ENCODE measurements around the gene ZNF302. TPM values are rescaled to one million over a fixed set of nuclear protein-coding genes. Genes with fewer than 3 reads are reported as not detected.
"Not testable (repeated sequence)": the region's sequence is repeated elsewhere in the genome, so short reads cannot be mapped to it uniquely, and the experiment has no call there.

Gene ZNF302
- total RNA-seq, 1 donor from 2014 or later = 16.5 TPM

DNA sequence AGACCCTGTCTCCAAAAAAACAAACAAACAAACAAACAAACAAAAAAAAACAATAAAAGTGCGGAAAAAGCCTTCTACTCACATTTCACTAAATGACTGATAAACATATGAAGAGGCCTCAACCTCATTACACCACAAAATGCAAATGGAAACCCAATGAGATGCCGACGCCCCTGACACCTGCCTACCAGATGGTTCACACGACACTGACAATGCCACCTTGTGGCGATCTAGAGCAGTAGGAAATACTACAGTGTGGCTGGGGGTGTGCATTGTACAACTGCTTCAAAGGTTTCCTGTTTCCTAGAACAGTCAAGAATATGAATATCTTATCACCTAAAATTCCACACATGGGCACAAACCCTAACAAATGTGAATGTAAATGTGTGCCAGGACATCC lies 14.6 kb upstream of the ZNF302 start:
- Histone ChIP-seq H2AFZ (ENCODE audit: low read depth, low read length) (no peak overlapping the region), H4K20me1 (ENCODE audit: insufficient read depth, low read length) (no peaks in the 10 kb centered on the region), H3K4me1 (ENCODE audit: insufficient read depth, low read length) (no peaks in the 10 kb centered on the region), H3K27me3 (ENCODE audit: insufficient read depth, low read length) (no peaks in the 10 kb centered on the region), H3K4me2 (ENCODE audit: low read length) (no peak overlapping the region), H3K36me3 (ENCODE audit: insufficient read depth, low read length) (no peaks in the 10 kb centered on the region), H3K79me2 (ENCODE audit: insufficient read depth, low read length) (no peaks in the 10 kb centered on the region), H3K4me3 (ENCODE audit: insufficient read depth, low read depth, low read length) (no peak overlapping the region), H3K9me3 (ENCODE audit: insufficient read depth, low read depth, low read length) (no peaks in the 10 kb centered on the region), H3K27ac (ENCODE audit: low read depth, low read length) (no peak overlapping the region), H3K9ac (ENCODE audit: low read length) (no peak overlapping the region)
- DNase-seq (ENCODE audit: low read depth) (no peak), FAIRE-seq (no peak)
- no peak overlapping the region for H3K27ac Mint-ChIP-seq (ENCODE audit: unreplicated experiment)
- TF ChIP-seq, protein P1, sequence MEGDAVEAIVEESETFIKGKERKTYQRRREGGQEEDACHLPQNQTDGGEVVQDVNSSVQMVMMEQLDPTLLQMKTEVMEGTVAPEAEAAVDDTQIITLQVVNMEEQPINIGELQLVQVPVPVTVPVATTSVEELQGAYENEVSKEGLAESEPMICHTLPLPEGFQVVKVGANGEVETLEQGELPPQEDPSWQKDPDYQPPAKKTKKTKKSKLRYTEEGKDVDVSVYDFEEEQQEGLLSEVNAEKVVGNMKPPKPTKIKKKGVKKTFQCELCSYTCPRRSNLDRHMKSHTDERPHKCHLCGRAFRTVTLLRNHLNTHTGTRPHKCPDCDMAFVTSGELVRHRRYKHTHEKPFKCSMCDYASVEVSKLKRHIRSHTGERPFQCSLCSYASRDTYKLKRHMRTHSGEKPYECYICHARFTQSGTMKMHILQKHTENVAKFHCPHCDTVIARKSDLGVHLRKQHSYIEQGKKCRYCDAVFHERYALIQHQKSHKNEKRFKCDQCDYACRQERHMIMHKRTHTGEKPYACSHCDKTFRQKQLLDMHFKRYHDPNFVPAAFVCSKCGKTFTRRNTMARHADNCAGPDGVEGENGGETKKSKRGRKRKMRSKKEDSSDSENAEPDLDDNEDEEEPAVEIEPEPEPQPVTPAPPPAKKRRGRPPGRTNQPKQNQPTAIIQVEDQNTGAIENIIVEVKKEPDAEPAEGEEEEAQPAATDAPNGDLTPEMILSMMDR (IDR thresholded peaks at IDR 0.05; ENCODE audit: insufficient read depth, low read depth, low read length) = no peak
- no peak for TF ChIP-seq EZH2 (IDR thresholded peaks at IDR 0.05; ENCODE audit: insufficient read depth, low read length)
- H3K9me3 Mint-ChIP-seq (ENCODE audit: unreplicated experiment) = peaks cover under 1% of the 10 kb centered on the region
- no peaks in the 10 kb centered on the region for H3K36me3 Mint-ChIP-seq (ENCODE audit: low read depth, unreplicated experiment)
- H3K27me3 Mint-ChIP-seq (ENCODE audit: low read depth, unreplicated experiment) = peaks cover 2% of the 10 kb centered on the region
- H3K4me3 Mint-ChIP-seq (ENCODE audit: unreplicated experiment) = no peak overlapping the region
- H3K4me1 Mint-ChIP-seq (ENCODE audit: low read depth, unreplicated experiment) = no peaks in the 10 kb centered on the region

DNA sequence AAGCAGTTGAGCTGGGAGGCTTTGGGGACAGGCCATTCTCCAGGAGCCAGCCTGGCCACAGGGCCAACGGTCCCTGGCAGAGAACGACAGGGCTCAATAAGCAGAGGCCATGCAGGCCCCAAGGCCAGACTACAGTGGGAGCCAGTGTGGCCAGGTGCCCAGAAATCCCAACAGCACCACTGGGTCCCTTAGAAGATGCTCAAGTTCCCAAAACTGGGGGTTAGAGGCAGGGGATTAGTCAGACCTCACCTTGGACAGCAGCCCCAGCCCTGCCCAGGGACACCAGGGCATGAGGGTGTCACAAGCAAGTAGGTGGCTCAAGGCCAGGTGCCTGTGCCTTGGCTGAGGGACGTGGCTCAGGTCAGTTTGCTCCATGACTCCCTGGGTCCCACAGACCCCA lies 13.3 kb upstream of the ZNF302 start:
- DNase-seq (ENCODE audit: low read depth) (no peak), FAIRE-seq (no peak)
- H3K4me3 ChIP-seq (ENCODE audit: insufficient read depth, low read depth, low read length) = no peak overlapping the region
- no peak overlapping the region for H3K4me2 ChIP-seq (ENCODE audit: low read length)
- no peaks in the 10 kb centered on the region for H3K36me3 Mint-ChIP-seq (ENCODE audit: low read depth, unreplicated experiment)
- no peak overlapping the region for H2AFZ ChIP-seq (ENCODE audit: low read depth, low read length)
- no peaks in the 10 kb centered on the region for H3K4me1 Mint-ChIP-seq (ENCODE audit: low read depth, unreplicated experiment)
- no peaks in the 10 kb centered on the region for H3K27me3 ChIP-seq (ENCODE audit: insufficient read depth, low read length)
- H3K27ac ChIP-seq (ENCODE audit: low read depth, low read length) = no peak overlapping the region
- H3K9ac ChIP-seq (ENCODE audit: low read length) = no peak overlapping the region
- no peak overlapping the region for H3K27ac Mint-ChIP-seq (ENCODE audit: unreplicated experiment)
- H3K9me3 Mint-ChIP-seq (ENCODE audit: unreplicated experiment) = no peaks in the 10 kb centered on the region
- peaks cover 2% of the 10 kb centered on the region for H3K27me3 Mint-ChIP-seq (ENCODE audit: low read depth, unreplicated experiment)
- no peaks in the 10 kb centered on the region for H4K20me1 ChIP-seq (ENCODE audit: insufficient read depth, low read length)
- TF ChIP-seq, protein P1 (IDR thresholded peaks at IDR 0.05; ENCODE audit: insufficient read depth, low read depth, low read length) = no peak
- no peak for TF ChIP-seq EZH2 (IDR thresholded peaks at IDR 0.05; ENCODE audit: insufficient read depth, low read length)
- no peaks in the 10 kb centered on the region for H3K79me2 ChIP-seq (ENCODE audit: insufficient read depth, low read length)
- H3K9me3 ChIP-seq (ENCODE audit: insufficient read depth, low read depth, low read length) = no peaks in the 10 kb centered on the region
- H3K4me1 ChIP-seq (ENCODE audit: insufficient read depth, low read length) = no peaks in the 10 kb centered on the region
- H3K4me3 Mint-ChIP-seq (ENCODE audit: unreplicated experiment) = no peak overlapping the region
- no peaks in the 10 kb centered on the region for H3K36me3 ChIP-seq (ENCODE audit: insufficient read depth, low read length)

DNA sequence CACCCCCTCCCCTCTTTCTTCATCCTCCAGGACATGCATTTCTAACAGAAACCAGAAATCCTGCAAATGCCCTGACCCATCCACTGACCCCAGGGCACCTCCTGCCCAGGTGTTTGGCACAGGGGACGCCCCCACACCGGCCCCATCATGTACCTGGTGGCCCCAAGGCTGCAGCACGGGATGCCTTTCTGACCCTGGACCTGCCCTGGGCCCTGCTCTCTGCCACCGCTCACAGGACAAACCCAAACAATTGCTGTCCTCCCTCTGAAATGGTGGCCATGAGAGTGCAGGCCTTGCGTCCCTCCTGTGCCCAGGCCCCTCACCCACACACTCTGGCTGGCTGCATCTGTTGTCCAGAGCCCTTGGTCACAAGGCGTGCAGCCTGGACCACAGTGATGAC lies 12.6 kb upstream of the ZNF302 start:
- H3K27me3 Mint-ChIP-seq (ENCODE audit: low read depth, unreplicated experiment) = peaks cover 2% of the 10 kb centered on the region
- H3K36me3 ChIP-seq (ENCODE audit: insufficient read depth, low read length) = no peaks in the 10 kb centered on the region
- H3K4me1 Mint-ChIP-seq (ENCODE audit: low read depth, unreplicated experiment) = no peaks in the 10 kb centered on the region
- no peaks in the 10 kb centered on the region for H4K20me1 ChIP-seq (ENCODE audit: insufficient read depth, low read length)
- TF ChIP-seq EZH2 (IDR thresholded peaks at IDR 0.05; ENCODE audit: insufficient read depth, low read length) = no peak
- TF ChIP-seq, protein P1 (IDR thresholded peaks at IDR 0.05; ENCODE audit: insufficient read depth, low read depth, low read length) = no peak
- H3K4me3 ChIP-seq (ENCODE audit: insufficient read depth, low read depth, low read length) = no peak overlapping the region
- H3K4me1 ChIP-seq (ENCODE audit: insufficient read depth, low read length) = no peaks in the 10 kb centered on the region
- H3K9ac ChIP-seq (ENCODE audit: low read length) = no peak overlapping the region
- no peaks in the 10 kb centered on the region for H3K27me3 ChIP-seq (ENCODE audit: insufficient read depth, low read length)
- no peak overlapping the region for H3K27ac Mint-ChIP-seq (ENCODE audit: unreplicated experiment)
- H3K9me3 ChIP-seq (ENCODE audit: insufficient read depth, low read depth, low read length) = no peaks in the 10 kb centered on the region
- H3K27ac ChIP-seq (ENCODE audit: low read depth, low read length) = no peak overlapping the region
- H3K79me2 ChIP-seq (ENCODE audit: insufficient read depth, low read length) = no peaks in the 10 kb centered on the region
- no peak overlapping the region for H3K4me2 ChIP-seq (ENCODE audit: low read length)
- H3K36me3 Mint-ChIP-seq (ENCODE audit: low read depth, unreplicated experiment) = no peaks in the 10 kb centered on the region
- H3K4me3 Mint-ChIP-seq (ENCODE audit: unreplicated experiment) = no peak overlapping the region
- H2AFZ ChIP-seq (ENCODE audit: low read depth, low read length) = no peak overlapping the region
- DNase-seq (ENCODE audit: low read depth) (no peak), FAIRE-seq (no peak)
- no peaks in the 10 kb centered on the region for H3K9me3 Mint-ChIP-seq (ENCODE audit: unreplicated experiment)

DNA sequence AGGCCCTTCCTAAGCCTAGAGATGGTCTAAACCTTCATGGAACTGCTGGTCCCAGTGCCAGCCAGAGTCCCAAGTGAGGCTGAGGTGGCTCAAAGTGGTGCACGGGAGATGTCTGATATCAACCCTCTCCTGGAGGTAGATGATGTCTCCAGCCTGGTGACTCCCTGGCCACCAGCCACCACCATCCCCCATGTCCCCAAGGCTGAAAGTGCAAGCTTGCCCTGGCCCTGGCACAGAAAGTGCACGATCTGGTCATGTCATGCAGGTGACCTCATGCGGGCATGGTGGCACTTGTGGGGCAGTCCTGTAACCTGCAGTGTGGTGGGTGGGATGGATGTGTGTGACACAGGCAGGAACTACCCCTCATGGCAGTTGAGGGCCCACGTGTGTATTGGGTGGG lies 12.2 kb upstream of the ZNF302 start:
- H3K36me3 ChIP-seq (ENCODE audit: insufficient read depth, low read length); H4K20me1 ChIP-seq (ENCODE audit: insufficient read depth, low read length); H3K4me2 ChIP-seq (ENCODE audit: low read length); H3K27ac ChIP-seq (ENCODE audit: low read depth, low read length); H3K9me3 Mint-ChIP-seq (ENCODE audit: unreplicated experiment); H3K4me3 Mint-ChIP-seq (ENCODE audit: unreplicated experiment); H2AFZ ChIP-seq (ENCODE audit: low read depth, low read length); FAIRE-seq; H3K4me1 ChIP-seq (ENCODE audit: insufficient read depth, low read length); H3K36me3 Mint-ChIP-seq (ENCODE audit: low read depth, unreplicated experiment); H3K4me1 Mint-ChIP-seq (ENCODE audit: low read depth, unreplicated experiment); H3K9ac ChIP-seq (ENCODE audit: low read length); H3K9me3 ChIP-seq (ENCODE audit: insufficient read depth, low read depth, low read length); H3K79me2 ChIP-seq (ENCODE audit: insufficient read depth, low read length); H3K27ac Mint-ChIP-seq (ENCODE audit: unreplicated experiment); DNase-seq (ENCODE audit: low read depth); H3K27me3 ChIP-seq (ENCODE audit: insufficient read depth, low read length); H3K4me3 ChIP-seq (ENCODE audit: insufficient read depth, low read depth, low read length); H3K27me3 Mint-ChIP-seq (ENCODE audit: low read depth, unreplicated experiment): not testable (repeated sequence)
